PFSK-1 (cell line): Measurements from ENCODE around the gene PROM2.

ENCODE experiments used
- POLR2AphosphoS5 ChIP-seq: IDR thresholded peaks from 2 replicates; pipeline ENCODE4 v1.6.1; 2012; ENCODE audit warnings: low read depth, mild to moderate bottlenecking, control low read depth, low read length, moderate library complexity
- SIN3A ChIP-seq: IDR thresholded peaks from 2 replicates; pipeline ENCODE4 v1.6.1; 2012; ENCODE audit warnings: mild to moderate bottlenecking, low read length, moderate library complexity, borderline replicate concordance; ENCODE audit not compliant: insufficient read depth

- TF ChIP-seq POLR2AphosphoS5 (no peak), SIN3A (no peak)
Observed at GRCh38 chr2:95314598-95314963, 40.3 kb downstream of the PROM2 start.
